ENCODE data around the gene TSBP1.
"Not testable (repeated sequence)": the region's sequence is repeated elsewhere in the genome, so short reads cannot be mapped to it uniquely, and the experiment has no call there.

The TSBP1 gene

DNA sequence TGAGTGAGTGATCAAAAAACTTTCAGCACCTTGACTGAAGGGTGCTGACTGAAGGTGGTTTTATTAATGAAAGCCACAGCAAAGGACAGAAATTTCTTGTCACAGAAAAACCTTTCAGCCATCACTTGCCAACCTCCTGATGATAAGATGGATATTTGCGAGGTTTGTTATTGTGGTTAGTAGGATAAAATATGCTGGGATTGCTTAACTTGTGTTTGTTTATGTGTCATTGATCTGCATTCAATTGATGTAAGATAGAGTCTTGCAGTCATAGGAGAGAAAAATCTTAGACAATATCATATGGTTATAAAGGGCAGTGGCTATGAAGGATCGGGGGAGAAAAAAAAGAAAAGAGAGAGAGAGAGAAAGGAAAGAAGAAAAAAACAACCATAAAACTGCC is 1.2 kb downstream of the TSBP1 start:
- Histone ChIP-seq H3K9me2 (replicated peaks; ENCODE audit: low read depth, low read length) (no peaks in the 10 kb centered on the region), H3K36me3 (ENCODE audit: insufficient read depth, low read length) (no peaks in the 10 kb centered on the region), H3K4me1 (ENCODE audit: insufficient read depth, low read length, poor library complexity, severe bottlenecking) (peaks cover 57% of the 10 kb centered on the region), H2AFZ (ENCODE audit: low read length) (no peak overlapping the region), H3K9me3 (ENCODE audit: insufficient read depth, low read depth, low read length) (no peaks in the 10 kb centered on the region), H3K79me2 (ENCODE audit: insufficient read depth, low read length) (no peaks in the 10 kb centered on the region), H3K27me3 (ENCODE audit: insufficient read depth, low read length, poor library complexity, severe bottlenecking) (no peaks in the 10 kb centered on the region), H3K4me3 (ENCODE audit: low read length, poor library complexity, severe bottlenecking) (no peak overlapping the region), H3K9ac (ENCODE audit: low read depth, low read length, poor library complexity, severe bottlenecking) (no peak overlapping the region), H3F3A (ENCODE audit: low read depth) (no peaks in the 10 kb centered on the region), H4K20me1 (ENCODE audit: insufficient read depth, low read length, poor library complexity, severe bottlenecking) (no peaks in the 10 kb centered on the region), H3K4me2 (ENCODE audit: low read depth, low read length, poor library complexity, severe bottlenecking) (peak overlapping the region; percentile 34)
- TF ChIP-seq, protein P1, sequence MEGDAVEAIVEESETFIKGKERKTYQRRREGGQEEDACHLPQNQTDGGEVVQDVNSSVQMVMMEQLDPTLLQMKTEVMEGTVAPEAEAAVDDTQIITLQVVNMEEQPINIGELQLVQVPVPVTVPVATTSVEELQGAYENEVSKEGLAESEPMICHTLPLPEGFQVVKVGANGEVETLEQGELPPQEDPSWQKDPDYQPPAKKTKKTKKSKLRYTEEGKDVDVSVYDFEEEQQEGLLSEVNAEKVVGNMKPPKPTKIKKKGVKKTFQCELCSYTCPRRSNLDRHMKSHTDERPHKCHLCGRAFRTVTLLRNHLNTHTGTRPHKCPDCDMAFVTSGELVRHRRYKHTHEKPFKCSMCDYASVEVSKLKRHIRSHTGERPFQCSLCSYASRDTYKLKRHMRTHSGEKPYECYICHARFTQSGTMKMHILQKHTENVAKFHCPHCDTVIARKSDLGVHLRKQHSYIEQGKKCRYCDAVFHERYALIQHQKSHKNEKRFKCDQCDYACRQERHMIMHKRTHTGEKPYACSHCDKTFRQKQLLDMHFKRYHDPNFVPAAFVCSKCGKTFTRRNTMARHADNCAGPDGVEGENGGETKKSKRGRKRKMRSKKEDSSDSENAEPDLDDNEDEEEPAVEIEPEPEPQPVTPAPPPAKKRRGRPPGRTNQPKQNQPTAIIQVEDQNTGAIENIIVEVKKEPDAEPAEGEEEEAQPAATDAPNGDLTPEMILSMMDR (conservative IDR thresholded peaks at IDR 0.05; ENCODE audit: low read length) = no peak
- TF ChIP-seq EZH2phosphoT487 (IDR thresholded peaks at IDR 0.05; ENCODE audit: borderline replicate concordance) = no peak

DNA sequence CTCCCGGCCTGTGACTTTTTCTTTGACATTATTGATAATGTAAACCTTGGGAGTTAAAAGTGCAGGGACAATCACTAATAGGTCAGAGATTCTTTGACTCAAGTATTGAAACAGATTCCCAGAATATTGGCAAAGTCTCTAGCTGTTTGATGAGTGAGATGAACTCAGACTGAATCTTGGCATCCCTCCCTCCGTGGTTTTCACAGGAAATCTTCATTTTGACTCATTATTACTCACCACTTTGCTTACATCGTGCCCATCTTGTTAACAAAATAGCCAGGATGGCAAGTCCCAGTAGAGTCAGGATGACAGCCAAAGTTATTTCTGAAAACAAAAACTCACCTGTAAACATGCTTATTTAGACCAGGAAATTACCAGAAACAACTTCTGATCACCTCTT is 2.0 kb downstream of the TSBP1 start:
- Histone ChIP-seq H3K4me1 (ENCODE audit: insufficient read depth, low read length, poor library complexity, severe bottlenecking) (peaks cover 57% of the 10 kb centered on the region), H3K9ac (ENCODE audit: low read depth, low read length, poor library complexity, severe bottlenecking) (no peak overlapping the region), H3F3A (ENCODE audit: low read depth) (no peaks in the 10 kb centered on the region), H2AFZ (ENCODE audit: low read length) (no peak overlapping the region), H3K4me2 (ENCODE audit: low read depth, low read length, poor library complexity, severe bottlenecking) (no peak overlapping the region), H3K9me3 (ENCODE audit: insufficient read depth, low read depth, low read length) (no peaks in the 10 kb centered on the region), H4K20me1 (ENCODE audit: insufficient read depth, low read length, poor library complexity, severe bottlenecking) (no peaks in the 10 kb centered on the region), H3K79me2 (ENCODE audit: insufficient read depth, low read length) (no peaks in the 10 kb centered on the region), H3K9me2 (replicated peaks; ENCODE audit: low read depth, low read length) (no peaks in the 10 kb centered on the region), H3K4me3 (ENCODE audit: low read length, poor library complexity, severe bottlenecking) (no peak overlapping the region), H3K36me3 (ENCODE audit: insufficient read depth, low read length) (no peaks in the 10 kb centered on the region), H3K27me3 (ENCODE audit: insufficient read depth, low read length, poor library complexity, severe bottlenecking) (no peaks in the 10 kb centered on the region)
- TF ChIP-seq, protein P1 (conservative IDR thresholded peaks at IDR 0.05; ENCODE audit: low read length) = no peak
- TF ChIP-seq EZH2phosphoT487 (IDR thresholded peaks at IDR 0.05; ENCODE audit: borderline replicate concordance) = no peak

DNA sequence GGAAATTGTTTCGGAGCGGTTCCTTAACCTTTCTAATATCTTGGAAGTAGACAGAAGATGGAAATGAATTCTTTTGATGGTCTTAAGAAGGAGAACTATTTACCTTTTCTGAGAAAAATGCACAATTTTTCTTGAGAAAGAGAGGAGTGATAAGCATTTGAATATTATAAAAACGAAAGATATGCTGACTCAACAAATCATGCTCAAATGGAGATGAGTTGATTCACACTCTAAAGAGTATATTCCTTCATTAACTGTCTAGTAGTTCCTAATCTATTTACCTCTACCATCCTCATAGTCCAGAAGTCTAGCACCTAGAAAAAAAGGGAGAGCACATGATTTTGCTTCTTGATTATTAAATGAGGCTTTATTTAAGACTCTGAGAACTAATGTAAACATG is 4.1 kb downstream of the TSBP1 start:
- Histone ChIP-seq H3K27me3 (ENCODE audit: insufficient read depth, low read length, poor library complexity, severe bottlenecking) (no peaks in the 10 kb centered on the region), H2AFZ (ENCODE audit: low read length) (no peak overlapping the region), H3K36me3 (ENCODE audit: insufficient read depth, low read length) (no peaks in the 10 kb centered on the region), H3F3A (ENCODE audit: low read depth) (no peaks in the 10 kb centered on the region), H3K9ac (ENCODE audit: low read depth, low read length, poor library complexity, severe bottlenecking) (no peak overlapping the region), H3K4me1 (ENCODE audit: insufficient read depth, low read length, poor library complexity, severe bottlenecking) (peaks cover 64% of the 10 kb centered on the region), H3K9me3 (ENCODE audit: insufficient read depth, low read depth, low read length) (no peaks in the 10 kb centered on the region), H4K20me1 (ENCODE audit: insufficient read depth, low read length, poor library complexity, severe bottlenecking) (no peaks in the 10 kb centered on the region), H3K79me2 (ENCODE audit: insufficient read depth, low read length) (no peaks in the 10 kb centered on the region), H3K4me2 (ENCODE audit: low read depth, low read length, poor library complexity, severe bottlenecking) (no peak overlapping the region), H3K9me2 (replicated peaks; ENCODE audit: low read depth, low read length) (no peaks in the 10 kb centered on the region), H3K4me3 (ENCODE audit: low read length, poor library complexity, severe bottlenecking) (no peak overlapping the region)
- no peak for TF ChIP-seq EZH2phosphoT487 (IDR thresholded peaks at IDR 0.05; ENCODE audit: borderline replicate concordance)
- TF ChIP-seq, protein P1 (conservative IDR thresholded peaks at IDR 0.05; ENCODE audit: low read length) = no peak

DNA sequence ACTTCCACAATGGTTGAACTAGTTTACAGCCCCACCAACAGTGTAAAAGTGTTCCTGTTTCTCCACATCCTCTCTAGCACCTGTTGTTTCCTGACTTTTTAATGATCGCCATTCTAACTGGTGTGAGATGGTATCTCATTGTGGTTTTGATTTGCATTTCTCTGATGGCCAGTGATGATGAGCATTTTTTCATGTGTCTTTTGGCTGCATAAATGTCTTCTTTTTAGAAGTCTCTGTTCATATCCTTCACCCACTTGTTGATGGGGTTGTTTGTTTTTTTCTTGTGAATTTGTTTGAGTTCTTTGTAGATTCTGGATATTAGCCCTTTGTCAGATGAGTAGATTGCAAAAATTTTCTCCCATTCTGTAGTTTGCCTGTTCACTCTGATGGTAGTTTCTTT is 12.5 kb downstream of the TSBP1 start:
- not testable (repeated sequence) for H3K9ac ChIP-seq (ENCODE audit: low read depth, low read length, poor library complexity, severe bottlenecking); H3K4me3 ChIP-seq (ENCODE audit: low read length, poor library complexity, severe bottlenecking); H3K9me2 ChIP-seq (replicated peaks; ENCODE audit: low read depth, low read length); H3K79me2 ChIP-seq (ENCODE audit: insufficient read depth, low read length); H4K20me1 ChIP-seq (ENCODE audit: insufficient read depth, low read length, poor library complexity, severe bottlenecking); H3F3A ChIP-seq (ENCODE audit: low read depth); H3K27me3 ChIP-seq (ENCODE audit: insufficient read depth, low read length, poor library complexity, severe bottlenecking); H2AFZ ChIP-seq (ENCODE audit: low read length); H3K9me3 ChIP-seq (ENCODE audit: insufficient read depth, low read depth, low read length); H3K36me3 ChIP-seq (ENCODE audit: insufficient read depth, low read length)
- H3K4me1 ChIP-seq (ENCODE audit: insufficient read depth, low read length, poor library complexity, severe bottlenecking) = peaks cover 54% of the 10 kb centered on the region
- H3K4me2 ChIP-seq (ENCODE audit: low read depth, low read length, poor library complexity, severe bottlenecking) = peak overlapping the region; percentile 51

DNA sequence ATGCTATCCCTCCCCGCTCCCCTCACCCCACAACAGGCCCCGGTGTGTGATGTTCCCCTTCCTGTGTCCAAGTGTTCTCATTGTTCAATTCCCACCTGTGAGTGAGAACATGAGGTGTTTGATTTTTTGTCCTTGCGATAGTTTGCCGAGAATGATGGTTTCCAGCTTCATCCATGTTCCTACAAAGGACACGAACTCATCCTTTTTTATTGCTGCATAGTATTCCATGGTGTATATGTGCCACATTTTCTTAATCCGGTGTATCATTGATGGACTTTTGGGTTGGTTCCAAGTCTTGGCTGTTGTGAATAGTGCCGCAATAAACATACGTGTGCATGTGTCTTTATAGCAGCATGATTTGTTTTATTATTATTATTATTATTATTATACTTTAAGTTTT is 13.2 kb downstream of the TSBP1 start:
- not testable (repeated sequence) for H2AFZ ChIP-seq (ENCODE audit: low read length); H3K9me3 ChIP-seq (ENCODE audit: insufficient read depth, low read depth, low read length); H3F3A ChIP-seq (ENCODE audit: low read depth); H3K4me3 ChIP-seq (ENCODE audit: low read length, poor library complexity, severe bottlenecking); H3K9ac ChIP-seq (ENCODE audit: low read depth, low read length, poor library complexity, severe bottlenecking); H3K79me2 ChIP-seq (ENCODE audit: insufficient read depth, low read length); H3K9me2 ChIP-seq (replicated peaks; ENCODE audit: low read depth, low read length); H3K27me3 ChIP-seq (ENCODE audit: insufficient read depth, low read length, poor library complexity, severe bottlenecking); H3K36me3 ChIP-seq (ENCODE audit: insufficient read depth, low read length); H4K20me1 ChIP-seq (ENCODE audit: insufficient read depth, low read length, poor library complexity, severe bottlenecking); H3K4me2 ChIP-seq (ENCODE audit: low read depth, low read length, poor library complexity, severe bottlenecking)
- H3K4me1 ChIP-seq (ENCODE audit: insufficient read depth, low read length, poor library complexity, severe bottlenecking) = peaks cover 48% of the 10 kb centered on the region
